Activated T-cell treated with anti-CD3 and anti-CD28 coated beads for 48 hours (primary cell): ENCODE measurements around the gene CDKL2.
A peak's percentile ranks its signal among the peaks of the same experiment; 100 is the strongest.
"Not testable (repeated sequence)": the region's sequence is repeated elsewhere in the genome, so short reads cannot be mapped to it uniquely, and the experiment has no call there.

Experiments used
- DNase-seq: peaks from one replicate; pipeline ENCODE4 v3.0.0-alpha.2; 2020; ENCODE audit warnings: low read depth

CDKL2 gene

GRCh38 chr4:75630174-75630936 is at the start of gene CDKL2:
CDKL2 (minus strand) TSS chr4:75630528; CDS start chr4:75625988, 4,540 bp downstream.
- peak; percentile 85 for DNase-seq

- no peak for DNase-seq
Measured at GRCh38 chr4:75678965-75679364, 48.6 kb upstream of the CDKL2 start.

GRCh38 chr4:75678473-75678872 is 48.1 kb upstream of the CDKL2 start:
- DNase-seq, result no peak

- no peak for DNase-seq
Measured at GRCh38 chr4:75675004-75675531, 44.7 kb upstream of the CDKL2 start.

- DNase-seq, result no peak
Measured at GRCh38 chr4:75673959-75674328, 43.6 kb upstream of the CDKL2 start.

- peak; percentile 95 for DNase-seq
Measured at GRCh38 chr4:75673027-75673958, 43.0 kb upstream of the CDKL2 start, which contains the start of gene G3BP2. G3BP2 (minus strand) TSS chr4:75673411; CDS start chr4:75662025, 11,386 bp downstream.

- DNase-seq, result peak; percentile 76
Measured at GRCh38 chr4:75672461-75673026, 42.2 kb upstream of the CDKL2 start.

GRCh38 chr4:75671802-75672421 is 41.6 kb upstream of the CDKL2 start:
- DNase-seq, result no peak

- DNase-seq, result no peak
Measured at GRCh38 chr4:75668596-75668995, 38.3 kb upstream of the CDKL2 start.

GRCh38 chr4:75667636-75668035 is 37.3 kb upstream of the CDKL2 start:
- DNase-seq, result not testable (repeated sequence)

GRCh38 chr4:75666299-75666698 is 36.0 kb upstream of the CDKL2 start:
- DNase-seq, result no peak

GRCh38 chr4:75664604-75665003 is 34.3 kb upstream of the CDKL2 start:
- DNase-seq, result not testable (repeated sequence)

GRCh38 chr4:75662626-75663025 is 32.3 kb upstream of the CDKL2 start:
- no peak for DNase-seq

- DNase-seq, result no peak
Measured at GRCh38 chr4:75660491-75660890, 30.2 kb upstream of the CDKL2 start.

GRCh38 chr4:75659512-75660031 is 29.2 kb upstream of the CDKL2 start:
- DNase-seq, result no peak

- no peak for DNase-seq
Measured at GRCh38 chr4:75658876-75659275, 28.5 kb upstream of the CDKL2 start.

- DNase-seq, result no peak
Measured at GRCh38 chr4:75655562-75655961, 25.2 kb upstream of the CDKL2 start.

GRCh38 chr4:75654905-75655304 is 24.6 kb upstream of the CDKL2 start:
- DNase-seq, result no peak

- DNase-seq, result no peak
Measured at GRCh38 chr4:75653845-75654503, 23.6 kb upstream of the CDKL2 start.

- DNase-seq, result no peak
Measured at GRCh38 chr4:75644095-75644494, 13.8 kb upstream of the CDKL2 start.

GRCh38 chr4:75643651-75644050 is 13.3 kb upstream of the CDKL2 start:
- DNase-seq, result no peak
